PC-3 (cell line): Measurements from ENCODE around the gene ZNF226. TPM values are rescaled to one million over a fixed set of nuclear protein-coding genes. Genes with fewer than 3 reads are reported as not detected.

ENCODE experiments used
- ATAC-seq: fragments of 200-7000 bp; cut with Tn5 transposase; 2 replicates; pipeline ENCODE4 v1.9.1; 2020; ENCODE audit warnings: mild to moderate bottlenecking, moderate library complexity
- BruUV-seq: library from RNA; stranded (reverse); fragments of 400-500 nt; replicated peaks from 2 replicates; lab custom pipeline; 2021; lab: Mats Ljungman, UMichigan
- CTCF ChIA-PET: fragments of 300-600 bp; sonication (Branson Sonifier 250); formaldehyde crosslinking; loops from one replicate; lab custom pipeline; 2022; ENCODE audit warnings: antibody characterized with exemption; lab: Charles Lee
- POLR2A ChIA-PET: fragments of 300-600 bp; sonication (Branson Sonifier 250); formaldehyde crosslinking; loops from one replicate; lab custom pipeline; 2022; ENCODE audit warnings: antibody characterized with exemption; ENCODE audit not compliant: unreplicated experiment; lab: Charles Lee
- DNase-seq: peaks from one replicate; pipeline ENCODE4 v3.0.0-alpha.2; 2015
- H2AFZ ChIP-seq: fragments of 300-600 bp; sonication (generic); 2 replicates; pipeline ENCODE4 v1.6.0; 2016; ENCODE audit warnings: antibody characterized with exemption, low read length
- H3F3A ChIP-seq: fragments of 300-600 bp; sonication (generic); one replicate; pipeline ENCODE4 v1.6.0; 2017; ENCODE audit warnings: antibody characterized with exemption, low read length, control low read depth, mild to moderate bottlenecking; ENCODE audit not compliant: unreplicated experiment
- H3K27ac ChIP-seq: fragments of 300-600 bp; sonication (generic); 2 replicates; pipeline ENCODE4 v1.5.1; 2016; ENCODE audit warnings: mild to moderate bottlenecking, low read length
- H3K27me3 ChIP-seq: fragments of 300-600 bp; sonication (generic); 2 replicates; pipeline ENCODE4 v1.6.1; 2016; ENCODE audit warnings: low read length, mixed read lengths
- H3K36me3 ChIP-seq: fragments of 300-600 bp; sonication (generic); 2 replicates; pipeline ENCODE4 v1.6.1; 2016; ENCODE audit warnings: low read depth, mixed run types, low read length, mixed read lengths
- H3K4me1 ChIP-seq: fragments of 300-600 bp; sonication (generic); 2 replicates; pipeline ENCODE4 v1.5.1; 2016; ENCODE audit warnings: low read length; ENCODE audit not compliant: insufficient read depth
- H3K4me2 ChIP-seq: fragments of 300-600 bp; sonication (generic); 2 replicates; pipeline ENCODE4 v1.6.0; 2016; ENCODE audit warnings: low read length
- H3K4me3 ChIP-seq: fragments of 300-600 bp; sonication (generic); 2 replicates; pipeline ENCODE4 v1.5.1; 2016; ENCODE audit warnings: mild to moderate bottlenecking, low read length, mixed read lengths
- H3K79me2 ChIP-seq: fragments of 300-600 bp; sonication (generic); 2 replicates; pipeline ENCODE4 v1.6.1; 2017; ENCODE audit warnings: low read length, mixed read lengths
- H3K9ac ChIP-seq: fragments of 300-600 bp; sonication (generic); 2 replicates; pipeline ENCODE4 v1.6.0; 2016; ENCODE audit warnings: mild to moderate bottlenecking, low read length
- H3K9me2 ChIP-seq: fragments of 300-600 bp; sonication (generic); replicated peaks from 2 replicates; pipeline ENCODE4 v1.6.1; 2016; ENCODE audit warnings: mixed run types, low read length, mixed read lengths
- H3K9me3 ChIP-seq: fragments of 300-600 bp; sonication (generic); 2 replicates; pipeline ENCODE4 v1.6.1; 2016; ENCODE audit warnings: low read length, mixed read lengths
- H4K20me1 ChIP-seq: fragments of 300-600 bp; sonication (generic); 2 replicates; pipeline ENCODE4 v1.6.1; 2016; ENCODE audit warnings: low read length, mixed read lengths
- CTCF ChIP-seq: fragments of 300-600 bp; sonication (generic); conservative IDR thresholded peaks from 2 replicates; pipeline ENCODE4 v1.5.1; 2017; ENCODE audit warnings: antibody characterized with exemption, low read depth, mild to moderate bottlenecking, low read length
- EZH2 ChIP-seq: fragments of 300-600 bp; sonication (generic); IDR thresholded peaks from one replicate; pipeline ENCODE4 v1.6.1; 2017; ENCODE audit warnings: antibody characterized with exemption, mild to moderate bottlenecking, low read length; ENCODE audit not compliant: unreplicated experiment
- EZH2phosphoT487 ChIP-seq: fragments of 300-600 bp; sonication (generic); IDR thresholded peaks from 2 replicates; pipeline ENCODE4 v1.6.1; 2018; ENCODE audit warnings: mild to moderate bottlenecking, antibody characterized with exemption, low read length, borderline replicate concordance
- intact Hi-C: fragments of 100-400 bp; cut with micrococcal nuclease; formaldehyde crosslinking; loops from 2 replicates; pipeline ENCODE4 v1.9.0; 2023
- total RNA-seq: library from RNA; depleted of rRNA; stranded (reverse); fragments of >200 nt; gene quantifications from 2 replicates; pipeline ENCODE4 v1.2.3, GENCODE V29; 2014

The ZNF226 gene
- total RNA-seq, 1 experiment from 2014 or later, result 6.0 TPM

- ChIA-PET POLR2A (interaction anchor here (0.7 kb wide), 1 partner anchor 22 kb away, joined by 3 read pairs; no protein-coding TSS in a partner anchor), CTCF (no interaction called here)
- intact Hi-C loops, result loop anchor here (2.0 kb wide), 1 partner anchor 23 kb away; the partner anchor contains the start of gene ZNF226
- no peaks in the 10 kb centered on the region for H3F3A ChIP-seq
- no peaks in the 10 kb centered on the region for H3K9me3 ChIP-seq
- no peaks in the 10 kb centered on the region for H4K20me1 ChIP-seq
- H3K4me1 ChIP-seq, result no peaks in the 10 kb centered on the region
- H3K79me2 ChIP-seq, result peaks cover 8% of the 10 kb centered on the region
- no peaks in the 10 kb centered on the region for H3K27me3 ChIP-seq
- no peak within 1 kb of the TSS for H3K27ac ChIP-seq
- peak within 1 kb of the TSS; percentile 95 for H3K4me2 ChIP-seq
- DNase-seq (peak; percentile 70), ATAC-seq (peak; percentile 88)
- H3K36me3 ChIP-seq, result peaks cover 5% of the 10 kb centered on the region; the same call in 1 of the 2 replicates
- H3K9ac ChIP-seq, result peak within 1 kb of the TSS; percentile 67
- no peaks in the 10 kb centered on the region for H3K9me2 ChIP-seq
- peak within 1 kb of the TSS; percentile 88 for H2AFZ ChIP-seq
- peak within 1 kb of the TSS; percentile 83 for H3K4me3 ChIP-seq
- BruUV-seq, result TSS peak; percentile 55
- no peak for TF ChIP-seq EZH2phosphoT487
- no peak for TF ChIP-seq CTCF
- TF ChIP-seq EZH2, result no peak
Measured at GRCh38 chr19:44141191-44142058, 23.5 kb upstream of the ZNF226 start, which contains the start of gene ZNF234. Gene ZNF234 (plus strand): TSS chr19:44141554. CDS start chr19:44144633, 3,079 bp downstream.

GRCh38 chr19:44142059-44142433, 22.9 kb upstream of the ZNF226 start:
- H3K4me1 ChIP-seq, result no peaks in the 10 kb centered on the region
- ATAC-seq, result peak; percentile 22
- ChIA-PET CTCF (no interaction called here), POLR2A (interaction anchor here (0.6 to 0.7 kb wide), 3 partner anchors 21 to 609 kb away, joined by 3 to 4 read pairs (median 3); partner anchors contain the start of gene ZNF221)
- H3K4me3 ChIP-seq, result peak overlapping the region; percentile 83
- intact Hi-C loops, result no loop called here
- no peak overlapping the region for H3K27ac ChIP-seq
- TF ChIP-seq EZH2 (no peak), EZH2phosphoT487 (no peak), CTCF (no peak)
- H3F3A ChIP-seq, result no peaks in the 10 kb centered on the region
- no peaks in the 10 kb centered on the region for H3K27me3 ChIP-seq
- H3K36me3 ChIP-seq, result peaks cover 5% of the 10 kb centered on the region; the same call in 1 of the 2 replicates
- H3K9me3 ChIP-seq, result no peaks in the 10 kb centered on the region
- no peaks in the 10 kb centered on the region for H3K9me2 ChIP-seq
- no TSS peak for BruUV-seq
- H3K4me2 ChIP-seq, result peak overlapping the region; percentile 95
- DNase-seq, result peak; percentile 3
- H2AFZ ChIP-seq, result peak overlapping the region; percentile 88
- peak overlapping the region; percentile 67; the same call in 1 of the 2 replicates for H3K9ac ChIP-seq
- H4K20me1 ChIP-seq, result no peaks in the 10 kb centered on the region
- H3K79me2 ChIP-seq, result peaks cover 8% of the 10 kb centered on the region
